22Rv1 (cell line): ENCODE data around the gene HSF2BP.
"Not testable (repeated sequence)": the region's sequence is repeated elsewhere in the genome, so short reads cannot be mapped to it uniquely, and the experiment has no call there.

Experiments
- CTCF ChIP-seq: fragments of 450-650 bp; IDR thresholded peaks from 2 replicates; pipeline ENCODE4 v1.5.1; 2017; ENCODE audit warnings: mild to moderate bottlenecking
- ZFX ChIP-seq: fragments of 450-650 bp; IDR thresholded peaks from 2 replicates; pipeline ENCODE4 v1.6.1; 2017; ENCODE audit warnings: antibody characterized with exemption, borderline replicate concordance

GRCh38 chr21:43510669-43511068, 148.6 kb downstream of the HSF2BP start:
- TF ChIP-seq CTCF, ZFX: not testable (repeated sequence)
